ENCODE results near the gene SUSD2.
"Not testable (repeated sequence)": the region's sequence is repeated elsewhere in the genome, so short reads cannot be mapped to it uniquely, and the experiment has no call there.

SUSD2 gene

GRCh38 chr22:24181088-24181995 lies at the start of gene SUSD2:
Gene SUSD2 (plus strand): TSS chr22:24181487. CDS start chr22:24181520, 33 bp downstream.
- DNase-seq = no peak

GRCh38 chr22:24133187-24133965 lies 47.9 kb upstream of the SUSD2 start:
- DNase-seq = no peak

GRCh38 chr22:24134090-24134846 lies 47.0 kb upstream of the SUSD2 start:
- no peak for DNase-seq

- DNase-seq = not testable (repeated sequence)
Observed at GRCh38 chr22:24136533-24136932, 44.8 kb upstream of the SUSD2 start.

GRCh38 chr22:24137595-24137994 lies 43.7 kb upstream of the SUSD2 start:
- DNase-seq = no peak

- no peak for DNase-seq
Observed at GRCh38 chr22:24138649-24139420, 42.5 kb upstream of the SUSD2 start.

GRCh38 chr22:24140357-24140756 lies 40.9 kb upstream of the SUSD2 start:
- no peak for DNase-seq

GRCh38 chr22:24141586-24141985 lies 39.7 kb upstream of the SUSD2 start:
- DNase-seq = no peak

- no peak for DNase-seq
Observed at GRCh38 chr22:24142241-24142640, 39.0 kb upstream of the SUSD2 start.

- DNase-seq = no peak
Observed at GRCh38 chr22:24142831-24143230, 38.5 kb upstream of the SUSD2 start.

GRCh38 chr22:24144056-24144777 lies 37.1 kb upstream of the SUSD2 start:
- DNase-seq = no peak

- DNase-seq = no peak
Observed at GRCh38 chr22:24144778-24145085, 36.6 kb upstream of the SUSD2 start.

GRCh38 chr22:24145446-24146193 lies 35.7 kb upstream of the SUSD2 start:
- DNase-seq = no peak

GRCh38 chr22:24146194-24146616 lies 35.1 kb upstream of the SUSD2 start:
- DNase-seq = peak; percentile 22

GRCh38 chr22:24146791-24147353 lies 34.4 kb upstream of the SUSD2 start:
- DNase-seq = no peak

GRCh38 chr22:24147666-24148065 lies 33.6 kb upstream of the SUSD2 start:
- no peak for DNase-seq

- no peak for DNase-seq
Observed at GRCh38 chr22:24148266-24149197, 32.8 kb upstream of the SUSD2 start.

- DNase-seq = no peak
Observed at GRCh38 chr22:24149198-24149590, 32.1 kb upstream of the SUSD2 start.

- DNase-seq = no peak
Observed at GRCh38 chr22:24153353-24153752, 27.9 kb upstream of the SUSD2 start.

- DNase-seq = no peak
Observed at GRCh38 chr22:24153959-24154358, 27.3 kb upstream of the SUSD2 start.

All from DMS79 (cell line).